B cell (primary cell): ENCODE data around the gene MED12L.

Experiments
- EZH2 ChIP-seq: IDR thresholded peaks from 2 replicates; pipeline ENCODE4 v1.6.1; 2012; ENCODE audit warnings: borderline replicate concordance, low read depth, mild to moderate bottlenecking, moderate library complexity, low read length; ENCODE audit not compliant: insufficient read depth, poor library complexity, severe bottlenecking
- TF ChIP-seq, protein P1 (sequence below): fragments of 200-600 bp; IDR thresholded peaks from one replicate; pipeline ENCODE4 v1.8.0; 2022; ENCODE audit warnings: antibody characterized with exemption, mild to moderate bottlenecking

DNA sequence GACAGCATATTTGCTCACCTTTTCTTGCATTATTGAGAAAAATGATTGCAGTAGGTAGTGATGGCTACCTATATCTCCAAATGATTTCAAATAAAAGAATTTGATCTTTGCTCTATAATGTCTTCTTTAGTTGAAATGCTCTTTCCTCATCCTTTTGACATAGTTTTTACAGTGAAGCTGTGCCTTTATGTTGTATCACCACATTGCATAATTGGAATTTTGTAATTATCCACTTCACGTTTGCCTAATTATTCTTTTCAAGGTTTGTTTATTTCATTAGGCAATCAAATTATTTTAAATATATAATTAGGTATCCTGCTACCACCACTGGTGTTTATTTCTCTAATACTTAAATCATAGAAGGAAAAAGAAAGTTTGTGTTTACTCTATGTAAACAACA is 265.2 kb downstream of the MED12L start:
- TF ChIP-seq, protein P1, sequence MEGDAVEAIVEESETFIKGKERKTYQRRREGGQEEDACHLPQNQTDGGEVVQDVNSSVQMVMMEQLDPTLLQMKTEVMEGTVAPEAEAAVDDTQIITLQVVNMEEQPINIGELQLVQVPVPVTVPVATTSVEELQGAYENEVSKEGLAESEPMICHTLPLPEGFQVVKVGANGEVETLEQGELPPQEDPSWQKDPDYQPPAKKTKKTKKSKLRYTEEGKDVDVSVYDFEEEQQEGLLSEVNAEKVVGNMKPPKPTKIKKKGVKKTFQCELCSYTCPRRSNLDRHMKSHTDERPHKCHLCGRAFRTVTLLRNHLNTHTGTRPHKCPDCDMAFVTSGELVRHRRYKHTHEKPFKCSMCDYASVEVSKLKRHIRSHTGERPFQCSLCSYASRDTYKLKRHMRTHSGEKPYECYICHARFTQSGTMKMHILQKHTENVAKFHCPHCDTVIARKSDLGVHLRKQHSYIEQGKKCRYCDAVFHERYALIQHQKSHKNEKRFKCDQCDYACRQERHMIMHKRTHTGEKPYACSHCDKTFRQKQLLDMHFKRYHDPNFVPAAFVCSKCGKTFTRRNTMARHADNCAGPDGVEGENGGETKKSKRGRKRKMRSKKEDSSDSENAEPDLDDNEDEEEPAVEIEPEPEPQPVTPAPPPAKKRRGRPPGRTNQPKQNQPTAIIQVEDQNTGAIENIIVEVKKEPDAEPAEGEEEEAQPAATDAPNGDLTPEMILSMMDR, result no peak
- TF ChIP-seq EZH2, result no peak
